Type B pancreatic cell (in vitro differentiated cells): ENCODE measurements around the gene GAB1. TPM values are rescaled to one million over a fixed set of nuclear protein-coding genes. Genes with fewer than 3 reads are reported as not detected.

Experiments used
- DNase-seq: peaks from one replicate; pipeline ENCODE4 v3.0.0; 2021; ENCODE audit warnings: mixed read lengths; ENCODE audit not compliant: unreplicated experiment; ENCODE audit errors: extremely low spot score
- H3K27ac Mint-ChIP-seq: 2 replicates; pipeline ENCODE4 v1.8.0; 2021; ENCODE audit warnings: mild to moderate bottlenecking, mixed read lengths
- H3K27me3 Mint-ChIP-seq: 2 replicates; pipeline ENCODE4 v1.8.0; 2021; ENCODE audit warnings: mixed read lengths
- H3K36me3 Mint-ChIP-seq: 2 replicates; pipeline ENCODE4 v1.8.0; 2021; ENCODE audit warnings: mixed read lengths
- H3K4me1 Mint-ChIP-seq: one replicate; pipeline ENCODE4 v1.8.0; 2021; ENCODE audit warnings: mixed read lengths; ENCODE audit not compliant: unreplicated experiment
- H3K4me3 Mint-ChIP-seq: 2 replicates; pipeline ENCODE4 v1.8.0; 2021; ENCODE audit warnings: mild to moderate bottlenecking, mixed read lengths
- H3K9me3 Mint-ChIP-seq: 2 replicates; pipeline ENCODE4 v1.8.0; 2021; ENCODE audit warnings: mixed read lengths
- total RNA-seq: library from RNA; stranded (reverse); gene quantifications from 2 replicates; pipeline ENCODE4 v1.2.1, GENCODE V29; 2021; ENCODE audit warnings: low replicate concordance
- TF ChIP-seq, protein P1 (sequence below): fragments of 200-600 bp; sonication (generic); conservative IDR thresholded peaks from 2 replicates; pipeline ENCODE4 v1.5.0; 2021; ENCODE audit warnings: antibody characterized with exemption, mild to moderate bottlenecking

GAB1 gene
- total RNA-seq, 1 donor from 2014 or later: 27.0 TPM

DNA sequence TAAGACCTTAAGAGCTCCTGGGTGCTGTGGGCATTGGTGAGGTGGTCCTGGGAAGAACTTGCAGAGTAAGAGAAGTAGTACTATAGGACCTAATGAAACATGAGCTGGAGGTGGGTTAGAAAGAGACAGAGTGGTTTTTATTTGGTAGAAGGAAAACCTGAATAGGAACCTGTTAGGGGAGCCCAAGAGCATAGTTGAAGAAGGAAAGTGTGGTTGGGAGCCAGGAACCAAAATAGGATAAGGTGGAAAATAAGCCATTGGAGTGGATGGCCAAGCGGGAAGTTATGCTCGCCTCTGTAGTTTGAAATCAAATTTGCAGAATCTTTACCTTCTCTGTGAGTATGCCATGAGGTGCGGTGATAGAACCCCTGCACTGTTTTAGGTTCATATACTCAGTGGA lies 26.7 kb downstream of the GAB1 start:
- peaks cover 29% of the 10 kb centered on the region for H3K4me1 Mint-ChIP-seq
- H3K36me3 Mint-ChIP-seq: peaks cover 4% of the 10 kb centered on the region
- TF ChIP-seq, protein P1, sequence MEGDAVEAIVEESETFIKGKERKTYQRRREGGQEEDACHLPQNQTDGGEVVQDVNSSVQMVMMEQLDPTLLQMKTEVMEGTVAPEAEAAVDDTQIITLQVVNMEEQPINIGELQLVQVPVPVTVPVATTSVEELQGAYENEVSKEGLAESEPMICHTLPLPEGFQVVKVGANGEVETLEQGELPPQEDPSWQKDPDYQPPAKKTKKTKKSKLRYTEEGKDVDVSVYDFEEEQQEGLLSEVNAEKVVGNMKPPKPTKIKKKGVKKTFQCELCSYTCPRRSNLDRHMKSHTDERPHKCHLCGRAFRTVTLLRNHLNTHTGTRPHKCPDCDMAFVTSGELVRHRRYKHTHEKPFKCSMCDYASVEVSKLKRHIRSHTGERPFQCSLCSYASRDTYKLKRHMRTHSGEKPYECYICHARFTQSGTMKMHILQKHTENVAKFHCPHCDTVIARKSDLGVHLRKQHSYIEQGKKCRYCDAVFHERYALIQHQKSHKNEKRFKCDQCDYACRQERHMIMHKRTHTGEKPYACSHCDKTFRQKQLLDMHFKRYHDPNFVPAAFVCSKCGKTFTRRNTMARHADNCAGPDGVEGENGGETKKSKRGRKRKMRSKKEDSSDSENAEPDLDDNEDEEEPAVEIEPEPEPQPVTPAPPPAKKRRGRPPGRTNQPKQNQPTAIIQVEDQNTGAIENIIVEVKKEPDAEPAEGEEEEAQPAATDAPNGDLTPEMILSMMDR: no peak
- H3K4me3 Mint-ChIP-seq: no peak overlapping the region
- no peak for DNase-seq
- H3K27me3 Mint-ChIP-seq: no peaks in the 10 kb centered on the region
- peaks cover 6% of the 10 kb centered on the region for H3K9me3 Mint-ChIP-seq
- peak overlapping the region; percentile 2 for H3K27ac Mint-ChIP-seq

DNA sequence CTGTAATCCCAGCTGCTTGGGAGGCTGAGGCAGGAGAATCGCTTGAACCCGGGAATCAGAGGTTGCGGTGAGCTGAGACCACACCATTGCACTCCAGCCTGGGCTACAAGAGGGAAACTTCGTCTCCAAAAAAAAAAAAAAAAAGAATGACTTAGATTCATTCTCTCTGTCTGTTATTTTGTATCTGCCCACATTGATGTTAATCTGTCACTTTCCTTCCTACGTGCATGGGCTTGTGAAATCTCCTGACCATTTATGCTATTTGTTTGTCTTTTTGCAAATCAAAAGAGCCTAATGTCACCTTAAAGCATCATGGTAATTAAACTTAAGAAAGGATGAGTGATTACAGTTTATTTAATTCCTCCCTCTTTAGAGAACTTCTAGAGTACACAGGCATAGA lies 27.4 kb downstream of the GAB1 start:
- Mint-ChIP-seq H3K9me3 (peaks cover 6% of the 10 kb centered on the region), H3K36me3 (peaks cover 4% of the 10 kb centered on the region), H3K4me1 (peaks cover 23% of the 10 kb centered on the region), H3K27ac (no peak overlapping the region), H3K27me3 (no peaks in the 10 kb centered on the region), H3K4me3 (no peak overlapping the region)
- no peak for DNase-seq
- TF ChIP-seq, protein P1: no peak

DNA sequence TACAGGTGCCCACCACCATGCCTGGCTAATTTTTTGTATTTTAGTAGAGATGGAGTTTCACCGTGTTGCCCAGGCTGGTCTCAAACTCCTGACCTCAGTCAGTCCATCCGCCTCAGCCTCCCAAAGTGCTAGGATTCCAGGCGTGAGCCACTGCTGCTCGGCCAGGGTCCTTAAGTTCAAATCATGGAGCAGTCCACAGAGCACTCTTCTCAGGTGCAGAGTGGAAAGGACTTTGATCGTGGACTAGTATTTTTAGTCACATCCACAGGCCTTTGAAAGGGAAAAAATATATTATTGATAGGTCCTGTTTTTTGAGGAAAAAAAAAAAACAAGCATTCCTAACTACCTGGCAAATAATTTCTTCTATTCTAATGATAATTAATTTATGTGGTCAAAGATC lies 31.2 kb downstream of the GAB1 start:
- Mint-ChIP-seq H3K27me3 (no peaks in the 10 kb centered on the region), H3K4me1 (peaks cover 6% of the 10 kb centered on the region), H3K9me3 (peaks cover 10% of the 10 kb centered on the region), H3K27ac (no peak overlapping the region), H3K4me3 (no peak overlapping the region), H3K36me3 (peaks cover 12% of the 10 kb centered on the region)
- no peak for DNase-seq
- TF ChIP-seq, protein P1: no peak

DNA sequence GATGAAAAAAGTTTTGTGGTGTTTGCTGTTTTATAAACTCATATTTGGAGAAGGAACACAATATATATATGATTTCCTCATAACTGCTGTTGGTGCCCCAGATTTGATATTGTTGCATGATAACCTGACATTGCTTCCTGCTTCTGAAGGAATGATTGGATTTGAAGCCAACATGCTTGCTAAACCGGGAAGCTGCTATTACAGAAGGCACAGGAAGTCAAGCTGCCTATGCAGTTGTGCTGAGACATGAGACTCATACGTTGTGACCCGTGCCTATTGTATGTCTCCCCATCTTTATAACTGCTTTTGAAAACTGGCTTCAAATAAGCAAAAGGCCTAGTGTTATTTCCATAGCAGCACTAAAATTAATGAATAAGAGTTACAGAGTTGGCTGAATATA lies 32.9 kb downstream of the GAB1 start:
- peaks cover 12% of the 10 kb centered on the region for H3K36me3 Mint-ChIP-seq
- H3K4me1 Mint-ChIP-seq: peaks cover under 1% of the 10 kb centered on the region
- peaks cover 5% of the 10 kb centered on the region for H3K9me3 Mint-ChIP-seq
- no peak overlapping the region for H3K27ac Mint-ChIP-seq
- no peak overlapping the region for H3K4me3 Mint-ChIP-seq
- no peak for DNase-seq
- no peaks in the 10 kb centered on the region for H3K27me3 Mint-ChIP-seq
- TF ChIP-seq, protein P1: no peak

DNA sequence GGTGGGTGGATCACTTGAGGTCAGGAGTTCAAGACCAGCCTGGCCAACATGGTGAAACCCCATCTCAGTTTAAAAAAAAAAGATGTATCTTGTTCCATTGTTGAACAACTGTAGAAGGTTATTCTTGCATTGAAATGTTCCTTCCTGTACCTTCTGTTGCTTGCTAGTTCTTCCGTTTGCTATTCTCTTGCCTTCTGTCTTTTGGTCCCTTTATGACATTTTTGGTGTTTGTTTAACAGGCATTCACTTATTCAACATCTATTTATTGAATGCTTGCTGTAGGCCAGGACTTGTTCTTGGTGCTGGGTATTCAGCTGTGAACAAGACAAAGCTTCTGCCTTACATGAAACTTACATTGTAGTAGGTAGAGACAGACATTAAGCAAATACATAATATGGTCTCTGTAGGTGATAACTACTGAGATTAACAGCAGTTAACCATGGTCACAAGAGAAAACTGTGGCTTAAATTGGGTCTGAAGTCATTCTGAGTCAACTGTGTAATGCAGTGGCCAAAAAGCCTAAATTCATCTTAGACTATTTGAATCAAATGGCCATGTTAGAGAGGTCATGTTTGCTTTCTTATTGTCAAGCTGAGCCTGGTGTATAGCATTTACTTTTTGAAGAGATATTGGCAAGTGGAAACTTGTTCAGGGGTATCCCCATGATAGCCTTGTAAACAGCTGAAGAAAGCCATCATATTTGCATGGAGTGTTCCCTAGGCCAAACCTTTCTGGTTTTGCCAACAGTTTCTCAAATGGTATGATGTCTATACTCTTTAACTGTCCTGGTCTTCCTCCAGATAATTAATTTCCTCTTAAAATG lies 35.6 kb downstream of the GAB1 start:
- no peak overlapping the region for H3K4me3 Mint-ChIP-seq
- H3K9me3 Mint-ChIP-seq: peaks cover 5% of the 10 kb centered on the region
- no peaks in the 10 kb centered on the region for H3K27me3 Mint-ChIP-seq
- peaks cover 18% of the 10 kb centered on the region for H3K4me1 Mint-ChIP-seq
- DNase-seq: no peak
- peaks cover 7% of the 10 kb centered on the region for H3K36me3 Mint-ChIP-seq
- TF ChIP-seq, protein P1: no peak
- H3K27ac Mint-ChIP-seq: no peak overlapping the region
